ENCODE measurements around the gene INO80E. TPM values are rescaled to one million over a fixed set of nuclear protein-coding genes. Genes with fewer than 3 reads are reported as not detected.

The INO80E gene
- total RNA-seq, 1 experiment from 2014 or later: 89.8 TPM

DNA sequence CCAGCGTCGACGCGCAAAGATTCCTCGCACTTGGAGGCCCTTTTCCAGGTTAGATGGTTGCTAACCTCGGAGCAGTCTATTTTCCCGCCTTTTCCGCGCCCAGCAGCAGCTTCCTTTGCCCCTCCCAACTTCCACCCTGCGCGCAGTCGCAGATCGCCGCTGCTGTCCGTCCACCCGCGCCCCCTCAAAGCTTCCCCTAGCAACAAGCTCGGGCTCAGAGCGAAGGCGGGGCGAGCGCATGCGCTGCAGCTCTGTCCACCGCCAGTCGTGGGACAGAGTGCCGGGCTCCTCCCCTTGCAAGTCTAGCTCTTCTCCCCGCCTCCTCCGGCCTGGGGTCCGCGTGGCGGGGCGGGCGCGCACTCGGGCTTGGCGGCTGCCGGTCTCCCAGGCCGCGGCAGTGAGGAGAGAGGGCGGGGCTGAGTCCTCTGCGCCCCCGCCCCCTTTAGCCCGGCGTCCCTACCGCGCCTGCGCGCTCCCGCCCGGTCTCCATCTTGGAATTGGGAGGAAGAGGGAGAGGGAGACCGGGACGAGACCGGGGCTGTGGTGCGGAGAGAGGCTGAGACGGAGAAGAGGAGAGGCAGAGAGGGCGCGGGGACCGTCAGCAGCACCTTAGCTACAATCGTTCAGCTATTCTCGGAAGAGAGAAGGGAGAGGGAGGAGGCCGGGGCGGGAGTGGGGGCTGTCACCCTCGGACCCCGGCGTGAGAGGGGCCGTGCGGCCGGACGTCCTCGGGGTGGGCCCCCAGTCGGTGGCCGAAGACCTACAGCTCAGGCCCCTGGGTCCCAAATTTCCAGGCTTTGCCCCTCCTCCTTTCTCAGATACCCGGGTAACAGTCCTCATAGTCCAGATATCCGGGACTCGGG, 22.4 kb upstream of the INO80E start, which contains the start of gene TAOK2:
TSS of gene TAOK2 (plus strand) at position 485 of the 863 bp plus-strand sequence. CDS start 3,905 bp downstream, outside the sequence.
- no peaks in the 10 kb centered on the region for H3K9me2 ChIP-seq (ENCODE audit: insufficient read depth)
- peak within 1 kb of the TSS; percentile 79 for H3K27ac ChIP-seq (ENCODE audit: low read depth, low read length)
- no peak within 1 kb of the TSS for H2AFZ ChIP-seq (ENCODE audit: low read depth, low read length, poor library complexity, severe bottlenecking)
- no peaks in the 10 kb centered on the region for H4K20me1 ChIP-seq (ENCODE audit: insufficient read depth)
- peak; percentile 98 for DNase-seq (ENCODE audit: low read depth, low spot score)
- ChIA-PET RAD21 (ENCODE audit: low non-redundant PET in 1 of 2, low total read pairs in 2 of 2, uncharacterized antibody in 2 of 2, unreplicated experiment in 2 of 2) (interaction anchor here (0.9 to 1.2 kb wide), 4 partner anchors 12 to 48 kb away, joined by 3 to 4 read pairs (median 4); partner anchors contain the start of genes KCTD13 (in 1 of the 2) and TMEM219 (in 1 of the 2)), POLR2A (interaction anchor here (0.6 to 2.3 kb wide), 10 partner anchors 12 to 158 kb away, joined by 3 to 22 read pairs (median 4); partner anchors contain the start of genes HIRIP3, KCTD13, PAGR1 and SEZ6L2), CTCF (interaction anchor here (0.8 to 1.6 kb wide), 11 partner anchors 12 to 282 kb away, joined by 3 to 5 read pairs (median 3); partner anchors contain the start of genes KCTD13, PAGR1 and TMEM219)
- H3K27me3 ChIP-seq (ENCODE audit: insufficient read depth, low read length): no peaks in the 10 kb centered on the region
- peaks cover 8 to 26% of the 10 kb centered on the region in 2 experiments for H3K4me1 ChIP-seq (ENCODE audit: control insufficient read depth in 1 of 2, insufficient read depth in 2 of 2, low read length in 2 of 2)
- H3K9me3 ChIP-seq (ENCODE audit: control insufficient read depth in 1 of 2, insufficient read depth in 1 of 2, low read depth in 1 of 2, low read length in 2 of 2): no peaks in the 10 kb centered on the region; a peak in 1 of 4 replicates
- peak within 1 kb of the TSS; percentile 95 for H3K4me2 ChIP-seq (ENCODE audit: low read length)
- intact Hi-C loops (cut with micrococcal nuclease): loop anchor here (1.0 to 5.0 kb wide), 3 partner anchors 29 to 74 kb away; partner anchors contain the start of genes KCTD13 and SEZ6L2
- BruUV-seq (replicated peaks): no TSS peak
- peak within 1 kb of the TSS; percentile 96 to 98 for H3K4me3 ChIP-seq (replicated peaks in 1 of 2; ENCODE audit: low read depth in 1 of 2, low read length in 2 of 2)
- peaks cover 50% of the 10 kb centered on the region for H3K79me2 ChIP-seq (ENCODE audit: insufficient read depth, low read length)
- peak within 1 kb of the TSS; percentile 97 for H3K9ac ChIP-seq (ENCODE audit: low read length)
- H3K36me3 ChIP-seq (ENCODE audit: control insufficient read depth in 1 of 2, insufficient read depth in 2 of 2, low read length in 2 of 2): peaks cover 11 to 12% of the 10 kb centered on the region in 2 experiments; a peak in 3 of 4 replicates
- TF ChIP-seq MAX (IDR thresholded peaks at IDR 0.05) (peak; percentile 99), JUND (IDR thresholded peaks at IDR 0.05) (no peak), SIN3A (IDR thresholded peaks at IDR 0.05; ENCODE audit: low read depth) (0 out of 2 replicates have a peak, but pooled peaks have one; percentile 68), POLR2A (IDR thresholded peaks at IDR 0.05; ENCODE audit: borderline replicate concordance, extremely low read depth, insufficient read depth, insufficient read length) (peak; percentile 83), EGR1 (IDR thresholded peaks at IDR 0.05; ENCODE audit: low read depth) (peak; percentile 94), CBX3 (IDR thresholded peaks at IDR 0.05; ENCODE audit: low read depth) (peak; percentile 97), EZH2phosphoT487 (IDR thresholded peaks at IDR 0.05; ENCODE audit: borderline replicate concordance) (no peak), YY1 (IDR thresholded peaks at IDR 0.05; ENCODE audit: extremely low read depth, insufficient replicate concordance, low read depth, low read length) (peak; percentile 92), FOSL1 (IDR thresholded peaks at IDR 0.05; ENCODE audit: low read depth) (no peak), POLR2AphosphoS5 (IDR thresholded peaks at IDR 0.05; ENCODE audit: low read depth, low read length) (peak; percentile 93), ZFX (IDR thresholded peaks at IDR 0.05) (peak; percentile 30; the same call in 1 of the 2 replicates), SRF (IDR thresholded peaks at IDR 0.05; ENCODE audit: low read depth) (no peak), ZNF274 (IDR thresholded peaks at IDR 0.05; ENCODE audit: low read depth, low read length) (no peak), CEBPB (IDR thresholded peaks at IDR 0.05; ENCODE audit: low read depth) (no peak), ELF1 (IDR thresholded peaks at IDR 0.05; ENCODE audit: borderline replicate concordance, low read depth) (no peak), REST (IDR thresholded peaks at IDR 0.05; ENCODE audit: low read depth) (no peak)
- TF ChIP-seq, protein P1, sequence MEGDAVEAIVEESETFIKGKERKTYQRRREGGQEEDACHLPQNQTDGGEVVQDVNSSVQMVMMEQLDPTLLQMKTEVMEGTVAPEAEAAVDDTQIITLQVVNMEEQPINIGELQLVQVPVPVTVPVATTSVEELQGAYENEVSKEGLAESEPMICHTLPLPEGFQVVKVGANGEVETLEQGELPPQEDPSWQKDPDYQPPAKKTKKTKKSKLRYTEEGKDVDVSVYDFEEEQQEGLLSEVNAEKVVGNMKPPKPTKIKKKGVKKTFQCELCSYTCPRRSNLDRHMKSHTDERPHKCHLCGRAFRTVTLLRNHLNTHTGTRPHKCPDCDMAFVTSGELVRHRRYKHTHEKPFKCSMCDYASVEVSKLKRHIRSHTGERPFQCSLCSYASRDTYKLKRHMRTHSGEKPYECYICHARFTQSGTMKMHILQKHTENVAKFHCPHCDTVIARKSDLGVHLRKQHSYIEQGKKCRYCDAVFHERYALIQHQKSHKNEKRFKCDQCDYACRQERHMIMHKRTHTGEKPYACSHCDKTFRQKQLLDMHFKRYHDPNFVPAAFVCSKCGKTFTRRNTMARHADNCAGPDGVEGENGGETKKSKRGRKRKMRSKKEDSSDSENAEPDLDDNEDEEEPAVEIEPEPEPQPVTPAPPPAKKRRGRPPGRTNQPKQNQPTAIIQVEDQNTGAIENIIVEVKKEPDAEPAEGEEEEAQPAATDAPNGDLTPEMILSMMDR (IDR thresholded peaks at IDR 0.05 in 2 of 3, conservative IDR thresholded peaks at IDR 0.05 in 1 of 3; ENCODE audit: borderline replicate concordance in 1 of 3, insufficient read depth in 1 of 3, low read depth in 2 of 3, low read length in 2 of 3): no peak
- ATAC-seq: peak; percentile 99

All from HCT116 (cell line).